ENCODE results near the gene PXDN.

DNA sequence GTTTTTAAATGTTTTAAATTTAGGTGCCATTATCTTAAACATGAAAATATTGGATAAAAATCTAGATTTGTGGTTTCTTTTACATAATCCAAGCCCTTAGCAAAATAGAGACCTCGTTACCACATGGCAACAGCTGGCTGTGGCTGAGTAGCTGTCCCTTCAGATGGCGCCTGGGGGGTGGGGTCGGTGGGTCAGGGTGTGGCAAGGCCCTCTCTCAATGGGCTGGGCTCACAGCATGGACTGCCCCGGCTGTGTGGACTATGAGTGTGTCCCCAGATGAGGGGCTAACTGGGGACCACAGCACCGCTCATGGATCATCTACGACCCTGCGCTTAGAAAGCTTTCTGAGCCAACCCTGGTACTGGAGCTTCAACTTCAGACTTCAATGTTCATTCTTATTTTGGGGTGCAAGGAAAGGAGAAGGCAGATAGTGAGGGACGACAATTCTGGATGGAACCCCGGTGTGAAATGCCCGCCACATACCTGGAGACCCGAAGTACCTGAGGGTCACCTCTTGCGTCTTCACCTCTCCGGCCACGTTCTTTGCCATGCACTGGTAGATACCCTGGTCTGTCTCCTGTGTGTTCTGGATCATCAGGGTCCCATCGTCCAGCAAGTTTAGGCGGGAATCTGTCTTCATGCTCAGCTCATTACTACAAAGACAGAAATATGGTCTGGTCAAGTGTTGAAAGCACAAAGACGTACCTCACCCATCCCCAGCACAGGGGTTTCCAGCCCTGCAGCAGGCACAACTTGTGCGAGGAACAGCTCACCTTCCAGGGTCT, 71.0 kb downstream of the PXDN start:
- TF ChIP-seq CTCF (IDR thresholded peaks at IDR 0.05; ENCODE audit: low read depth, low read length) (no peak), POLR2A (IDR thresholded peaks at IDR 0.05; ENCODE audit: extremely low read depth, insufficient read length) (no peak)
- TF ChIP-seq, protein P1, sequence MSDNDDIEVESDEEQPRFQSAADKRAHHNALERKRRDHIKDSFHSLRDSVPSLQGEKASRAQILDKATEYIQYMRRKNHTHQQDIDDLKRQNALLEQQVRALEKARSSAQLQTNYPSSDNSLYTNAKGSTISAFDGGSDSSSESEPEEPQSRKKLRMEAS (IDR thresholded peaks at IDR 0.05; ENCODE audit: low read depth, low read length): no peak
